Kidney capillary endothelial cell (primary cell): Measurements from ENCODE around the gene WSCD1.
A peak's percentile ranks its signal among the peaks of the same experiment; 100 is the strongest.

Experiments
- DNase-seq: peaks from one replicate; pipeline ENCODE4 v3.0.0-alpha.2; 2018; ENCODE audit warnings: low spot score

WSCD1 gene

GRCh38 chr17:6160911-6161855, 91.0 kb downstream of the WSCD1 start:
- no peak for DNase-seq

- DNase-seq = no peak
Observed at GRCh38 chr17:6162216-6162615, 92.0 kb downstream of the WSCD1 start.

GRCh38 chr17:6162892-6163291, 92.7 kb downstream of the WSCD1 start:
- DNase-seq = no peak

GRCh38 chr17:6163612-6164333, 93.6 kb downstream of the WSCD1 start:
- no peak for DNase-seq

- DNase-seq = no peak
Observed at GRCh38 chr17:6164996-6165395, 94.8 kb downstream of the WSCD1 start.

- no peak for DNase-seq
Observed at GRCh38 chr17:6165806-6166205, 95.6 kb downstream of the WSCD1 start.

GRCh38 chr17:6166492-6167179, 96.5 kb downstream of the WSCD1 start:
- peak; percentile 25 for DNase-seq

- no peak for DNase-seq
Observed at GRCh38 chr17:6168296-6168695, 98.1 kb downstream of the WSCD1 start.

- DNase-seq = no peak
Observed at GRCh38 chr17:6170349-6170748, 100.2 kb downstream of the WSCD1 start.

GRCh38 chr17:6172642-6173330, 102.6 kb downstream of the WSCD1 start:
- no peak for DNase-seq

GRCh38 chr17:6173653-6174052, 103.5 kb downstream of the WSCD1 start:
- DNase-seq = no peak
